H1 (cell line): ENCODE results near the gene WDR19. TPM values are rescaled to one million over a fixed set of nuclear protein-coding genes. Genes with fewer than 3 reads are reported as not detected.

ENCODE experiments used
- CTCF ChIA-PET: fragments of 300-600 bp; sonication (Branson Sonifier 250); formaldehyde crosslinking; loops from one replicate; lab custom pipeline; 2021; ENCODE audit not compliant: partially characterized antibody; lab: Charles Lee
- POLR2A ChIA-PET: fragments of 300-600 bp; sonication (Branson Sonifier 250); formaldehyde crosslinking; loops from one replicate; lab custom pipeline; 2021; ENCODE audit warnings: inconsistent platforms; ENCODE audit not compliant: partially characterized antibody; lab: Charles Lee
- DNase-seq, 2 experiments: peaks; one replicate each; pipeline versions ENCODE4 v3.0.0 to v3.0.0-alpha.2; 2010 to 2022; ENCODE audit warnings: low spot score in 2 of 2, low read depth in 1 of 2, mixed read lengths in 1 of 2
- FAIRE-seq: peaks from 2 replicates; lab custom pipeline; 2011; peaks lifted over from hg19 to GRCh38; lab: Jason Lieb, UNC
- H2AFZ ChIP-seq: 2 replicates; pipeline ENCODE4 v1.8.1; 2012; ENCODE audit warnings: low read length, inconsistent platforms
- H2AK5ac ChIP-seq: 2 replicates; pipeline ENCODE4 v1.6.1; 2013; ENCODE audit warnings: low read depth, low read length
- H2BK120ac ChIP-seq: replicated peaks from 2 replicates; pipeline ENCODE3; 2013; ENCODE audit warnings: low read depth, low read length, inconsistent platforms
- H2BK12ac ChIP-seq: 2 replicates; pipeline ENCODE4 v1.6.1; 2013; ENCODE audit warnings: low read depth, low read length
- H2BK15ac ChIP-seq: 2 replicates; pipeline ENCODE4 v1.6.1; 2013; ENCODE audit warnings: low read length
- H2BK20ac ChIP-seq: 2 replicates; pipeline ENCODE4 v1.6.1; 2013; ENCODE audit warnings: low read length
- H2BK5ac ChIP-seq: 2 replicates; pipeline ENCODE4 v1.6.1; 2013; ENCODE audit warnings: low read depth, low read length
- H3K14ac ChIP-seq: 2 replicates; pipeline ENCODE4 v1.6.1; 2013; ENCODE audit warnings: inconsistent platforms; ENCODE audit not compliant: insufficient read length
- H3K18ac ChIP-seq: 2 replicates; pipeline ENCODE4 v1.6.1; 2013; ENCODE audit warnings: low read length; ENCODE audit errors: extremely low read depth
- H3K23ac ChIP-seq: 2 replicates; pipeline ENCODE4 v1.6.1; 2013; ENCODE audit warnings: inconsistent platforms; ENCODE audit not compliant: insufficient read length
- H3K23me2 ChIP-seq: 2 replicates; pipeline ENCODE4 v1.6.1; 2013; ENCODE audit warnings: low read depth, low read length
- H3K27ac ChIP-seq: 2 replicates; pipeline ENCODE4 v1.6.1; 2011; ENCODE audit warnings: low read depth, low read length, inconsistent platforms
- H3K27me3 ChIP-seq, 4 experiments: replicated peaks in 1 of 4; 1 replicate in 1 of 4; 2 replicates in 3 of 4; pipeline versions ENCODE4 v1.6.1 to v1.8.1; 2011 to 2013; ENCODE audit warnings: low read length in 3 of 4, mild to moderate bottlenecking in 3 of 4, inconsistent platforms in 2 of 4, mixed read lengths in 2 of 4, moderate library complexity in 1 of 4; ENCODE audit not compliant: control insufficient read depth in 3 of 4, insufficient read depth in 3 of 4; ENCODE audit errors: extremely low read depth in 1 of 4
- H3K36me3 ChIP-seq, 4 experiments: 2 replicates each; pipeline versions ENCODE4 v1.6.1 to v1.8.1; 2011 to 2013; ENCODE audit warnings: mild to moderate bottlenecking in 4 of 4, low read length in 3 of 4, moderate library complexity in 2 of 4, control low read depth in 1 of 4, inconsistent platforms in 1 of 4; ENCODE audit not compliant: insufficient read depth in 4 of 4, control insufficient read depth in 2 of 4
- H3K4ac ChIP-seq: replicated peaks from 2 replicates; pipeline ENCODE3; 2013; ENCODE audit warnings: low read length, low read depth, mixed read lengths, inconsistent platforms; ENCODE audit not compliant: insufficient read length
- H3K4me1 ChIP-seq, 4 experiments: replicated peaks in 1 of 4; 1 replicate in 1 of 4; 2 replicates in 3 of 4; pipeline versions ENCODE4 v1.6.1 to v1.8.1; 2011 to 2013; ENCODE audit warnings: low read length in 3 of 4, inconsistent platforms in 2 of 4, mixed read lengths in 1 of 4; ENCODE audit not compliant: insufficient read depth in 4 of 4, control insufficient read depth in 3 of 4
- H3K4me2 ChIP-seq, 2 experiments: 2 replicates each; pipeline versions ENCODE4 v1.6.1 to v1.8.1; 2011 to 2013; ENCODE audit warnings: low read depth in 2 of 2, low read length in 2 of 2, control low read depth in 1 of 2, inconsistent platforms in 1 of 2, mild to moderate bottlenecking in 1 of 2; ENCODE audit not compliant: insufficient read depth in 1 of 2
- H3K4me3 ChIP-seq, 4 experiments: fragments of 200-600, 300-600 bp in 1 of 4; sonication (generic), shearing (Covaris generic), sonication (Bioruptor Twin) in 1 of 4; 2 replicates each; pipeline versions ENCODE4 v1.5.1 to v1.8.1; 2011 to 2016; ENCODE audit warnings: low read length in 4 of 4, low read depth in 3 of 4, control low read depth in 2 of 4, inconsistent platforms in 2 of 4, mild to moderate bottlenecking in 2 of 4, mixed read lengths in 1 of 4, moderate library complexity in 1 of 4; ENCODE audit not compliant: insufficient read depth in 2 of 4; ENCODE audit errors: extremely low read depth in 1 of 4
- H3K56ac ChIP-seq: replicated peaks from 2 replicates; pipeline ENCODE3; 2013; ENCODE audit warnings: low read depth, mild to moderate bottlenecking, mixed read lengths, low read length, inconsistent platforms; ENCODE audit not compliant: insufficient read length
- H3K79me1 ChIP-seq: 2 replicates; pipeline ENCODE4 v1.6.1; 2013; ENCODE audit warnings: low read depth, low read length, control low read depth
- H3K79me2 ChIP-seq, 2 experiments: 2 replicates each; pipeline versions ENCODE4 v1.6.1 to v1.8.1; 2012 to 2013; ENCODE audit warnings: low read length in 2 of 2, mild to moderate bottlenecking in 2 of 2, inconsistent platforms in 1 of 2; ENCODE audit not compliant: insufficient read depth in 2 of 2, control insufficient read depth in 1 of 2
- H3K9ac ChIP-seq, 4 experiments: replicated peaks in 1 of 4; 1 replicate in 1 of 4; 2 replicates in 3 of 4; pipeline versions ENCODE4 v1.6.1 to v1.8.1; 2011 to 2013; ENCODE audit warnings: low read depth in 3 of 4, low read length in 3 of 4, control low read depth in 2 of 4, mild to moderate bottlenecking in 2 of 4, moderate library complexity in 2 of 4, inconsistent platforms in 1 of 4; ENCODE audit errors: extremely low read depth in 1 of 4
- H3K9me3 ChIP-seq, 2 experiments: 2 replicates each; pipeline versions ENCODE4 v1.6.1 to v1.8.1; 2012 to 2013; ENCODE audit warnings: mild to moderate bottlenecking in 2 of 2, moderate library complexity in 2 of 2, control low read depth in 1 of 2, inconsistent platforms in 1 of 2, low read depth in 1 of 2, low read length in 1 of 2, mixed read lengths in 1 of 2; ENCODE audit not compliant: insufficient read depth in 2 of 2
- H4K20me1 ChIP-seq, 2 experiments: replicated peaks in 1 of 2; 2 replicates each; pipeline versions ENCODE3 to v1.8.1; 2011 to 2013; ENCODE audit warnings: inconsistent platforms in 2 of 2, low read length in 2 of 2, mild to moderate bottlenecking in 1 of 2; ENCODE audit not compliant: insufficient read depth in 2 of 2, control insufficient read depth in 1 of 2
- H4K5ac ChIP-seq: 2 replicates; pipeline ENCODE4 v1.6.1; 2013; ENCODE audit warnings: low read length, low read depth, mixed read lengths, inconsistent platforms; ENCODE audit not compliant: insufficient read length
- H4K8ac ChIP-seq: 2 replicates; pipeline ENCODE4 v1.8.0; 2013; ENCODE audit warnings: mild to moderate bottlenecking, moderate library complexity, low read length, inconsistent platforms; ENCODE audit not compliant: insufficient read depth; ENCODE audit errors: extremely low read depth
- H4K91ac ChIP-seq: replicated peaks from 2 replicates; pipeline ENCODE3; 2013; ENCODE audit warnings: low read length, mixed read lengths, inconsistent platforms; ENCODE audit not compliant: insufficient read length
- E2F6 ChIP-seq: IDR thresholded peaks from 2 replicates; pipeline ENCODE4 v1.6.1; 2012; ENCODE audit warnings: inconsistent platforms
- EGR1 ChIP-seq: IDR thresholded peaks from 2 replicates; pipeline ENCODE4 v1.6.1; 2011; ENCODE audit warnings: low read depth, low read length, borderline replicate concordance
- EZH2 ChIP-seq: fragments of 200-600 bp; sonication (generic); IDR thresholded peaks from 2 replicates; pipeline ENCODE4 v1.7.1; 2012; ENCODE audit warnings: low read depth, mild to moderate bottlenecking, moderate library complexity, low read length, inconsistent platforms; ENCODE audit not compliant: severe bottlenecking
- SP4 ChIP-seq: IDR thresholded peaks from 2 replicates; pipeline ENCODE4 v1.6.1; 2012; ENCODE audit warnings: low read length, inconsistent platforms
- WGBS, 2 experiments: shearing (Covaris generic) in 1 of 2; methylation state at CpG; one replicate each; pipeline versions ENCODE4 v1.1.6 to v1.1.7; 2013 to 2015; ENCODE audit warnings: low lambda C conversion rate in 2 of 2, mixed read lengths in 2 of 2, inconsistent platforms in 1 of 2, low coverage in 1 of 2, missing lambda C conversion rate in 1 of 2; ENCODE audit not compliant: insufficient replicate concordance in 2 of 2, insufficient coverage in 1 of 2, insufficient read length in 1 of 2; ENCODE audit errors: extremely low coverage in 1 of 2, missing lambda C conversion rate in 1 of 2; 5-methylcytosine and 5-hydroxymethylcytosine counted together
- polyA plus RNA-seq, 7 experiments: library from polyadenylated mRNA; depleted of rRNA in 3 of 7; stranded (reverse) in 5 of 7; unstranded in 2 of 7; fragments of >200 nt in 5 of 7; fragments of 200-250 nt in 2 of 7; gene quantifications; 1 replicate in 5 of 7; 2 replicates in 1 of 7; 4 replicates in 1 of 7; pipeline versions ENCODE4 v1.2.1 to v1.2.3, GENCODE V29; 2011 to 2013; ENCODE audit warnings: missing spikeins in 2 of 7, mixed read lengths in 2 of 7
- total RNA-seq: library from RNA; stranded (reverse); fragmentation: NEBNext Ultra II Directional; extraction: Animal tissue kit (Norgen Biotek cat#: 25700); gene quantifications from 2 replicates; pipeline ENCODE4 v1.2.1, GENCODE V29; 2021

Gene WDR19
- total and polyA plus RNA-seq, 2 of the 8 experiments (the other 6 are each of a cell fraction or from before 2014, with no cell fraction given) = 22.2 to 23.3 TPM

GRCh38 chr4:39274503-39274902 is 92.2 kb downstream of the WDR19 start:
- FAIRE-seq = no peak
- CTCF ChIA-PET = interaction anchor here (0.6 kb wide), 2 partner anchors 392 to 1044 kb away, joined by 3 read pairs; no protein-coding TSS in a partner anchor
- 92% methylated on average over 4 of the region's 4 CpGs; no CpG with 5 or more reads in 1 of the 2 experiments for WGBS, 2 experiments
- no peak overlapping the region for H4K8ac ChIP-seq
- H2BK5ac ChIP-seq = no peak overlapping the region
- no peak overlapping the region for H3K14ac ChIP-seq
- no peak overlapping the region for H4K5ac ChIP-seq
- no peak overlapping the region for H3K27ac ChIP-seq
- H3K9me3 ChIP-seq = no peaks in the 10 kb centered on the region
- H3K4ac ChIP-seq = no peak overlapping the region
- no peaks in the 10 kb centered on the region for H3K23me2 ChIP-seq
- H3K36me3 ChIP-seq = peaks cover 0 to 25% (median 5%) of the 10 kb centered on the region in 4 experiments; a peak in 4 of 8 replicates
- POLR2A ChIA-PET = no interaction called here
- H2AK5ac ChIP-seq = no peak overlapping the region
- no peaks in the 10 kb centered on the region for H3K4me1 ChIP-seq
- TF ChIP-seq E2F6 = no peak
- TF ChIP-seq SP4 = no peak
- TF ChIP-seq EZH2 = no peak
- no peak for TF ChIP-seq EGR1
- H3K18ac ChIP-seq = no peak overlapping the region
- no peak for DNase-seq
- H3K4me2 ChIP-seq = no peak overlapping the region
- no peaks in the 10 kb centered on the region for H3K79me1 ChIP-seq
- H2AFZ ChIP-seq = no peak overlapping the region
- H2BK120ac ChIP-seq = no peak overlapping the region
- H3K9ac ChIP-seq = no peak overlapping the region
- H3K79me2 ChIP-seq = no peaks in the 10 kb centered on the region
- H2BK15ac ChIP-seq = no peak overlapping the region
- no peaks in the 10 kb centered on the region for H4K20me1 ChIP-seq
- no peak overlapping the region for H4K91ac ChIP-seq
- no peak overlapping the region for H3K23ac ChIP-seq
- H3K4me3 ChIP-seq = no peak overlapping the region
- no peak overlapping the region for H2BK20ac ChIP-seq
- no peaks in the 10 kb centered on the region for H3K27me3 ChIP-seq
- no peak overlapping the region for H2BK12ac ChIP-seq
- no peak overlapping the region for H3K56ac ChIP-seq
